Panc1 (cell line): Measurements from ENCODE around the gene ASB7.

Experiments used
- POLR2AphosphoS5 ChIP-seq: IDR thresholded peaks from 2 replicates; pipeline ENCODE4 v1.6.1; 2012; ENCODE audit warnings: mild to moderate bottlenecking, low read depth, low read length, moderate library complexity
- SIN3A ChIP-seq: IDR thresholded peaks from 2 replicates; pipeline ENCODE4 v1.6.1; 2012; ENCODE audit warnings: low read depth, mild to moderate bottlenecking, low read length, moderate library complexity, borderline replicate concordance; ENCODE audit not compliant: insufficient read depth
- TCF7L2 ChIP-seq: IDR thresholded peaks from 2 replicates; pipeline ENCODE4 v1.6.1; 2011; ENCODE audit warnings: mild to moderate bottlenecking, low read depth, low read length, inconsistent platforms
- TF ChIP-seq, protein P1 (sequence below): fragments of 450-650 bp; IDR thresholded peaks from 2 replicates; pipeline ENCODE4 v1.5.1; 2017; ENCODE audit warnings: mild to moderate bottlenecking
- TF ChIP-seq, protein P2 (sequence below), 2 experiments: IDR thresholded peaks; 2 replicates each; pipeline ENCODE4 v1.6.1; 2011 to 2012; ENCODE audit warnings: low read depth in 2 of 2, control low read depth in 1 of 2, low read length in 1 of 2, mild to moderate bottlenecking in 1 of 2, moderate library complexity in 1 of 2; ENCODE audit not compliant: insufficient read depth in 1 of 2

DNA sequence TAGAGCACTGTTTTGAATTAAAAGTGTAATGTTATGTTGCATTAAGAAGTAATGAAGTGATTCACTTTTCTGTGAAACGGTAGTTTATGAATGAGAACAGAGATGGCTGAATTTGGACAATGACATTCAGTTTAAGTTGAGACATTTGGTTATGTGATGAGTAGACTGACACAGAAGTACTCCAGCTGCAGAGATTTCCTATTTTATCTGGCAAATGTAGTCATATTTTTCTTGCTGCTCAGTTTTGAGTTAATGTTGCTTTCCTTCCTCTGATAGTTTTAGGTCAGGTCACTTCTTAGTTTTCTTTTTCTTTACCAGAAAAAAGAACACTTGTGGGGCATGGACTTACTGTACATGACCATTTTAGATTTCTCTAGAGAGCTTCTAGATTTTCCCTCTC lies 51.2 kb downstream of the ASB7 start:
- TF ChIP-seq, protein P1, sequence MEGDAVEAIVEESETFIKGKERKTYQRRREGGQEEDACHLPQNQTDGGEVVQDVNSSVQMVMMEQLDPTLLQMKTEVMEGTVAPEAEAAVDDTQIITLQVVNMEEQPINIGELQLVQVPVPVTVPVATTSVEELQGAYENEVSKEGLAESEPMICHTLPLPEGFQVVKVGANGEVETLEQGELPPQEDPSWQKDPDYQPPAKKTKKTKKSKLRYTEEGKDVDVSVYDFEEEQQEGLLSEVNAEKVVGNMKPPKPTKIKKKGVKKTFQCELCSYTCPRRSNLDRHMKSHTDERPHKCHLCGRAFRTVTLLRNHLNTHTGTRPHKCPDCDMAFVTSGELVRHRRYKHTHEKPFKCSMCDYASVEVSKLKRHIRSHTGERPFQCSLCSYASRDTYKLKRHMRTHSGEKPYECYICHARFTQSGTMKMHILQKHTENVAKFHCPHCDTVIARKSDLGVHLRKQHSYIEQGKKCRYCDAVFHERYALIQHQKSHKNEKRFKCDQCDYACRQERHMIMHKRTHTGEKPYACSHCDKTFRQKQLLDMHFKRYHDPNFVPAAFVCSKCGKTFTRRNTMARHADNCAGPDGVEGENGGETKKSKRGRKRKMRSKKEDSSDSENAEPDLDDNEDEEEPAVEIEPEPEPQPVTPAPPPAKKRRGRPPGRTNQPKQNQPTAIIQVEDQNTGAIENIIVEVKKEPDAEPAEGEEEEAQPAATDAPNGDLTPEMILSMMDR: no peak
- TF ChIP-seq, protein P2, sequence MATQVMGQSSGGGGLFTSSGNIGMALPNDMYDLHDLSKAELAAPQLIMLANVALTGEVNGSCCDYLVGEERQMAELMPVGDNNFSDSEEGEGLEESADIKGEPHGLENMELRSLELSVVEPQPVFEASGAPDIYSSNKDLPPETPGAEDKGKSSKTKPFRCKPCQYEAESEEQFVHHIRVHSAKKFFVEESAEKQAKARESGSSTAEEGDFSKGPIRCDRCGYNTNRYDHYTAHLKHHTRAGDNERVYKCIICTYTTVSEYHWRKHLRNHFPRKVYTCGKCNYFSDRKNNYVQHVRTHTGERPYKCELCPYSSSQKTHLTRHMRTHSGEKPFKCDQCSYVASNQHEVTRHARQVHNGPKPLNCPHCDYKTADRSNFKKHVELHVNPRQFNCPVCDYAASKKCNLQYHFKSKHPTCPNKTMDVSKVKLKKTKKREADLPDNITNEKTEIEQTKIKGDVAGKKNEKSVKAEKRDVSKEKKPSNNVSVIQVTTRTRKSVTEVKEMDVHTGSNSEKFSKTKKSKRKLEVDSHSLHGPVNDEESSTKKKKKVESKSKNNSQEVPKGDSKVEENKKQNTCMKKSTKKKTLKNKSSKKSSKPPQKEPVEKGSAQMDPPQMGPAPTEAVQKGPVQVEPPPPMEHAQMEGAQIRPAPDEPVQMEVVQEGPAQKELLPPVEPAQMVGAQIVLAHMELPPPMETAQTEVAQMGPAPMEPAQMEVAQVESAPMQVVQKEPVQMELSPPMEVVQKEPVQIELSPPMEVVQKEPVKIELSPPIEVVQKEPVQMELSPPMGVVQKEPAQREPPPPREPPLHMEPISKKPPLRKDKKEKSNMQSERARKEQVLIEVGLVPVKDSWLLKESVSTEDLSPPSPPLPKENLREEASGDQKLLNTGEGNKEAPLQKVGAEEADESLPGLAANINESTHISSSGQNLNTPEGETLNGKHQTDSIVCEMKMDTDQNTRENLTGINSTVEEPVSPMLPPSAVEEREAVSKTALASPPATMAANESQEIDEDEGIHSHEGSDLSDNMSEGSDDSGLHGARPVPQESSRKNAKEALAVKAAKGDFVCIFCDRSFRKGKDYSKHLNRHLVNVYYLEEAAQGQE (IDR thresholded peaks at IDR 0.05; ENCODE audit: insufficient read depth in 1 of 2, low read depth in 2 of 2, low read length in 1 of 2): no peak
- TF ChIP-seq POLR2AphosphoS5: no peak
- no peak for TF ChIP-seq TCF7L2
- no peak for TF ChIP-seq SIN3A
